ENCODE measurements around the gene ACTN1.

The ACTN1 gene

DNA sequence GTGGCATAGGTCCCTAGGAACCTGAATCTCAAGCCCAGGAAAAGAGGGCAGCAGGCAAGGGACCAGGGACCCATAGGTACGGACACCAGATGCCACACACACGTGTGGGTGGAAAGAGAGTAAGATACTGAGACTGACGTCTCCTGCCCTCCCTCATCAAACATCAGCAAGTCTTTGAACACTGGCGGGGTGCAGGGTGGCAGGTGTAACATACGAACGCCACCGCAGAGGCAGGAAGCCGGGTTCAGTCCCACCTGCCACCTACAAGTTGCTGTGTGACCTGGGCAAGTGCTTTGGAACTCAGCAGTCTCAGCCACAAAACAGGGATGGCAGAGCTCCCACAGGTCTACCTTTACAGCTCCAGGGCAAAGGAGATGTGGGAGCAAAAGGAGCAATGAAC lies 11.1 kb downstream of the ACTN1 start:
- peak; percentile 56 for DNase-seq

DNA sequence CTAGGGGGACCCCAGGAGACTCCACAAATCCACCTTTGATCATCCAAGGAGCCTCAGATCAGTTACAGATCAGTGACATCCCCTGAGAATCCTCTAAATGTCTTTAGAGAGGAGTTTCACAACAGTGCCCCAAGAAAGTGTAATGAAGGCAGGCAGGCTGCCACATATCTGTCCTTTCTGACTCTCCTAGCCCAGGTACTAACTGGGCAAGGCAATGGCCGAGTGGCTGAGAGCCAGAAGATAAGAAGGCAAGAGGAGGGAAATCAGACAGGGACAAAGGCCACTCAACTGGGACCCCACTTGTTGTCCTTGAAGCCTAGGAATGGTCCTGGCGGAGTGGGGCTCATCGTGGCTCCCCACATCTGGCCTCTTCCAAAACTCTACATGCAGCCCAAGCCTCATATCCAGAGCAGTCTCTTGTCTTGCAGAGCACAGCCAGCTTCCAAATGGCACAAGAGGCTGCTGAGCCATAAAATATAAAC lies 11.6 kb downstream of the ACTN1 start:
- no peak for DNase-seq

GRCh38 chr14:68966872-68967301 lies 12.2 kb downstream of the ACTN1 start:
- DNase-seq: no peak

GRCh38 chr14:68965261-68965761 lies 13.8 kb downstream of the ACTN1 start:
- DNase-seq: no peak

- DNase-seq: no peak
These were observed 14.6 kb downstream of the ACTN1 start for GRCh38 chr14:68964300-68965093.

DNA sequence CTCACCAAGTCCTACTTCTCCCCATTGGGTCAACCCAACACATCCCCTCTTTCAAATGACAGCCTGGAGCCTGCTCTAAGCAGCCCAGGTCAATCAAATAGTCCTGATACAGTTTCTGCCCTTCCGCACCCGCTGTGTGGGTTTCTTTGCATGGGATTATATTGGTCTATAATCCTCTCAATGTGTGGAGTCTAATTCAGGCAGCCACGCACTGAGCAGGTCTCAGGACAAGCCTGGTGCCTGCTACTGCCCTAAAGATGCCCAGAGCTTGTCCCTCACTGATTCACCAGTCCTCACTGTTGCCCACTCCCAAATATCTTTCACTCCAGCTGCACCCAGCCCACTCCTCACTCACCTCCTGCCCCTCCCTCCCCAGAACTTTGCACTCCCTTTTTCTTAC lies 16.4 kb downstream of the ACTN1 start:
- no peak for DNase-seq

DNA sequence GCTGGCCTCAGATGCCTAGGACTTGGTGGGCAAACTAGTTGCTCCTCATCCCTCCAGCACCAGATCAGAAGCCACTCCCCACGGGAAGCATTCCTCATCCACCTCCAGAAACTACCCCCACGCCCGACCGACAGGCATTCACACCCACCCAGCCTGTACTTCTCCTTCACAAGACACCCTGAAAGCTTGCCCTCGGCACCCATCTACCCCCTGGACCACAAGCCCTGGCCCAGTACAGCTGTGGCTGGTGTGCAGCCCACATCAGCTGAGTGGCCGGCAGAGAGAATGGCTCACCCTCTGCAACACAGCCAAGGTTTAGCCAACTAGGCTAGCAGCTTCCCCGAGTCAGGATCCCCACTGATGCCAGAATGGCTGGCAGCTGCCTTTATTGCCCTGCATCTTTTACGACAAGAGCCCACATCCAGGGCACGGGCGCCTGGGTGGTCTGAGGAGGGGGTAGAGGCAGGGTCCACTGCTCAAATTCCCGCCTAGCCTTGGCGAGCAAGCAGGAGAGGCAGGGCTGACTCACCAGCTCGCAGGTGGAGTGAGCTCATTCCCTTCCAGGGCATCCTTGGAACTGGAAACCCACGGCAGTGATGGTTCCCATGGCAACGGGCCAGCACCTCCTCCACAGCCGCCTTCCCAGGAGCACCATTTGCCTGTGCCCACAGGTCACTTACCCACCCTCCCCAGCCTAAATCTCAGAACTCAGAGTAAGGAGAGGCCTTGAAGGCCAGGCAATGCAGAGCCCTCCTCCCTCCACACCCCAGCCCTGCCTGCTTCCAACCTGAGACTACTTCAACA lies 17.1 kb downstream of the ACTN1 start:
- no peak for DNase-seq

- DNase-seq: no peak
These were observed 17.7 kb downstream of the ACTN1 start for GRCh38 chr14:68961361-68961760.

- no peak for DNase-seq
These were observed 19.0 kb downstream of the ACTN1 start for GRCh38 chr14:68960123-68960522.

GRCh38 chr14:68959035-68959434 lies 20.1 kb downstream of the ACTN1 start:
- DNase-seq: no peak

- DNase-seq: no peak
These were observed 20.5 kb downstream of the ACTN1 start for GRCh38 chr14:68958553-68958952.

DNA sequence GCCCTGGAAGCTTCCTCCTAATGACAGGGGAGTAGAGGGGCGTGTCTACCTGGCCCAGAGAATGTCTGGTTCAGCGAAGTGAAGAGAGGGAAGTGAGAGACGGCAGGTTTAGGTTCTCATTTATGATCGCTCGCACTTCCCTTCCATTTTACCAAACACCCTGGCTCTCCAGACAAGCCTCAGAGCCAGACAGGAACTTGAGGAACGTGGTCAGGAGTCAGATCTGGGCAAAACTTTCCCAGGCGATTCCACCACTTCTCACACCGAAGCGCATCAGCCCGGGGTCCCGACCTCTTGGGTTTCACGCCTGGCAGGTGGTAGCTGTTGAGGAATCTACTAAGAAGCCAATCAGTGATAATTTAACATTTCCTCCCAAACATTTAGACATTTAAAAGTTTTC lies 21.3 kb downstream of the ACTN1 start:
- DNase-seq: no peak

DNA sequence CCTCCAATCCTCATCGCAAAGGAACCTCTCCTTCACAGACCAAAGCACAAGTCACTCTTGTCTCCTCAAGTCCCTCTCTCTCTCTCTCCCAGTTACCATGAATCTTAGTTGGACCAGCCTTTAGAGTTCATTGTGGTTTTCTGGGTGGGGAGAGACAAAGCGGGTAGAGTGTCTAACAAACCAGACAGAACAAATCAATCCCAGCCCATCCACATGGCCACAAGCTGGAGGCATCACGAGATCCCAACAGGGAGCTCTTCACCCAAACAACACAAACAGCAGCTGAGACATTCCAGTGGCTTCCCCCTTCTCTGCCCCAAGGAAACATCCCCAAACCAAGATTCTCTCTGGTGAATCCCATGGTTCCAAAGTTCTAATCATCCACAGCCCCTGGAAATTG lies 22.4 kb downstream of the ACTN1 start:
- no peak for DNase-seq

DNA sequence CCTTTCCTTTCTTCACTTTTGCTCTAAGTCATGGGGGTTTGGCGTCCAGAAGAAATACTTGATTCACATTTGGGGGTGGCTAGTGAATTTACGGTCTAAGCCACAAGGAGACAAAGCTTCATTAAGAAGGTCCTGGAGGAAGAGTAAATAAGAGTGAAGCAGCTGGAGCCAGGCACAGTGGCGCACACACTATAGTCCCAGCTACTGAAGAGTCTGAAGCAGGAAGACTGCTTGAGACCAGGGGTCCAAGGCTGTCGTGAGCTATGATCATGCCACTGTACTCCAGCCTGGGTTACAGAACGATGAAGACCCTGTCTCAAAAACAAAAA lies 23.3 kb downstream of the ACTN1 start:
- no peak for DNase-seq

- DNase-seq: no peak
These were observed 23.8 kb downstream of the ACTN1 start for GRCh38 chr14:68955164-68955850.

DNA sequence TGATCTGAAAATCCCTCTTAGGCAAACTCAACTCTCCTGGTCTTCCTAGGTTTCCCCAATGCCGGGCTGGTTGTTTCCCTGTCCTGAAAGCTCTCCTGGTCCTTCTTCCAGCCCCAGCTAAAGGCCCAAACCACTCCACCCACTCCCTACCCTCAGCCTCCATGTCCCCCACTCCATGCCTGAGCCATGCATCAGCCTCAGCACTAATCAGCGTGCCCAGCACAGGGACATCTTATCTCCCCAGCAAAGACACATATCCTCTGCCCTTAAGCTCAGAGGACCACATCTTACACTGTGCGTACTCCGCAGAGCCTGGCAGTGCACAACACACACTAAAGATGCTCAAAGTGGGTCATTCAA lies 25.9 kb downstream of the ACTN1 start:
- no peak for DNase-seq

- no peak for DNase-seq
These were observed 26.4 kb downstream of the ACTN1 start for GRCh38 chr14:68952531-68953195.

GRCh38 chr14:68951800-68952530 lies 27.1 kb downstream of the ACTN1 start:
- DNase-seq: no peak

GRCh38 chr14:68951035-68951797 lies 27.9 kb downstream of the ACTN1 start:
- no peak for DNase-seq

DNA sequence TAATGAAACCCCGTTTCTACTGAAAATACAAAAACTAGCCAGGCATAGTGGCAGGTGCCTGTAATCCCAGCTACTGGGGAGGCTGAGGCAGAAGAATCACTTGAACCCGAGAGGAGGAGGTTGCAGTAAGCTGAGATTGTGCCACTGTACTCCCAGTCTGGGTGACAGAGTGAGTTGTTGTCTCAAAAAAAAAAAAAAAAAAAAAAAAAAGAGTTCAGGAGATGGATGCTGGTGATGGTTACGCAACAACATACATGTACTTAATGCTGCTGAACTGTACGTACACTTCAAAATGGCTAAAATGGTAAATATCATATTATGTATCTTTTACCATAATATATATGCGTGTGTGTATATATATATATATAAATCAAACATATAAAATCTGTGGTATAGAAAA lies 29.0 kb downstream of the ACTN1 start:
- no peak for DNase-seq

- no peak for DNase-seq
These were observed 29.5 kb downstream of the ACTN1 start for GRCh38 chr14:68949601-68949965.
